ENCODE measurements around the gene AGFG2. TPM values are rescaled to one million over a fixed set of nuclear protein-coding genes. Genes with fewer than 3 reads are reported as not detected.
A peak's percentile ranks its signal among the peaks of the same experiment; 100 is the strongest.

Gene AGFG2
- total and polyA plus RNA-seq, 2 donors (not counting 1 experiment from before 2014, with no cell fraction given): 2.4 to 3.1 TPM

- H3K4me3 ChIP-seq (replicated peaks in 1 of 4; ENCODE audit: control extremely low read depth in 1 of 4, insufficient read depth in 1 of 4, low read depth in 3 of 4, low read length in 4 of 4): peak within 1 kb of the TSS; percentile 76 to 98 (median 86)
- H3K79me2 ChIP-seq (ENCODE audit: control insufficient read depth, insufficient read depth, low read length): peaks cover 35% of the 10 kb centered on the region
- peak within 1 kb of the TSS; percentile 94 for H3K4me2 ChIP-seq (ENCODE audit: extremely low read depth, insufficient read depth, low read length)
- H3K9me3 ChIP-seq (ENCODE audit: control insufficient read depth, insufficient read depth, low read depth, low read length): no peaks in the 10 kb centered on the region
- peak within 1 kb of the TSS; percentile 78 for H3K27ac ChIP-seq (ENCODE audit: insufficient read depth, low read length)
- peaks cover 6% of the 10 kb centered on the region for H3K36me3 ChIP-seq (ENCODE audit: control insufficient read depth, insufficient read depth, low read length)
- H2AFZ ChIP-seq (ENCODE audit: low read length): peak within 1 kb of the TSS; percentile 90
- H3K27me3 ChIP-seq (ENCODE audit: control insufficient read depth, insufficient read depth, low read length): no peaks in the 10 kb centered on the region
- H3K9ac ChIP-seq (ENCODE audit: insufficient read depth, low read length): peak within 1 kb of the TSS; percentile 80
- peak; percentile 100 for DNase-seq (ENCODE audit: low read depth in 2 of 2)
- TF ChIP-seq EZH2 (IDR thresholded peaks at IDR 0.05; ENCODE audit: low read length, missing control alignments) (no peak), CTCF (conservative IDR thresholded peaks at IDR 0.05 in 1 of 2, IDR thresholded peaks at IDR 0.05 in 1 of 2; ENCODE audit: low read depth in 1 of 2, low read length in 2 of 2) (no peak)
- peaks cover 17% of the 10 kb centered on the region for H3K4me1 ChIP-seq (ENCODE audit: control insufficient read depth, extremely low read depth, insufficient read depth, low read length)
- H4K20me1 ChIP-seq (ENCODE audit: control insufficient read depth, extremely low read depth, insufficient read depth, low read length): no peaks in the 10 kb centered on the region
These were observed 47.4 kb downstream of the AGFG2 start, which contains the start of gene FBXO24 for GRCh38 chr7:100586266-100587025. TSS of gene FBXO24 (plus strand) at chr7:100586328. CDS start at chr7:100586626, 298 bp downstream.

GRCh38 chr7:100588438-100588837 lies 49.4 kb downstream of the AGFG2 start:
- peaks cover 16% of the 10 kb centered on the region for H3K4me1 ChIP-seq (ENCODE audit: control insufficient read depth, extremely low read depth, insufficient read depth, low read length)
- H3K79me2 ChIP-seq (ENCODE audit: control insufficient read depth, insufficient read depth, low read length): peaks cover 19% of the 10 kb centered on the region
- TF ChIP-seq EZH2 (IDR thresholded peaks at IDR 0.05; ENCODE audit: low read length, missing control alignments) (no peak), CTCF (conservative IDR thresholded peaks at IDR 0.05 in 1 of 2, IDR thresholded peaks at IDR 0.05 in 1 of 2; ENCODE audit: low read depth in 1 of 2, low read length in 2 of 2) (peak; percentile 15 to 47)
- H3K27ac ChIP-seq (ENCODE audit: insufficient read depth, low read length): no peak overlapping the region
- DNase-seq (ENCODE audit: low read depth in 2 of 2): no peak
- H4K20me1 ChIP-seq (ENCODE audit: control insufficient read depth, extremely low read depth, insufficient read depth, low read length): no peaks in the 10 kb centered on the region
- H3K4me2 ChIP-seq (ENCODE audit: extremely low read depth, insufficient read depth, low read length): no peak overlapping the region
- H3K9ac ChIP-seq (ENCODE audit: insufficient read depth, low read length): no peak overlapping the region
- no peaks in the 10 kb centered on the region for H3K27me3 ChIP-seq (ENCODE audit: control insufficient read depth, insufficient read depth, low read length)
- no peaks in the 10 kb centered on the region for H3K36me3 ChIP-seq (ENCODE audit: control insufficient read depth, insufficient read depth, low read length)
- H3K9me3 ChIP-seq (ENCODE audit: control insufficient read depth, insufficient read depth, low read depth, low read length): no peaks in the 10 kb centered on the region
- H3K4me3 ChIP-seq (replicated peaks in 1 of 4; ENCODE audit: control extremely low read depth in 1 of 4, insufficient read depth in 1 of 4, low read depth in 3 of 4, low read length in 4 of 4): no peak overlapping the region
- H2AFZ ChIP-seq (ENCODE audit: low read length): no peak overlapping the region

- Histone ChIP-seq H2AFZ (ENCODE audit: low read length) (no peak overlapping the region), H3K9ac (ENCODE audit: insufficient read depth, low read length) (no peak overlapping the region), H3K4me3 (replicated peaks in 1 of 4; ENCODE audit: control extremely low read depth in 1 of 4, insufficient read depth in 1 of 4, low read depth in 3 of 4, low read length in 4 of 4) (peak overlapping the region in 1 of 4 experiments; percentile 27), H4K20me1 (ENCODE audit: control insufficient read depth, extremely low read depth, insufficient read depth, low read length) (no peaks in the 10 kb centered on the region), H3K27me3 (ENCODE audit: control insufficient read depth, insufficient read depth, low read length) (no peaks in the 10 kb centered on the region), H3K9me3 (ENCODE audit: control insufficient read depth, insufficient read depth, low read depth, low read length) (no peaks in the 10 kb centered on the region), H3K36me3 (ENCODE audit: control insufficient read depth, insufficient read depth, low read length) (no peaks in the 10 kb centered on the region), H3K79me2 (ENCODE audit: control insufficient read depth, insufficient read depth, low read length) (peaks cover 11% of the 10 kb centered on the region), H3K4me1 (ENCODE audit: control insufficient read depth, extremely low read depth, insufficient read depth, low read length) (peaks cover 9% of the 10 kb centered on the region), H3K27ac (ENCODE audit: insufficient read depth, low read length) (no peak overlapping the region), H3K4me2 (ENCODE audit: extremely low read depth, insufficient read depth, low read length) (no peak overlapping the region)
- DNase-seq (ENCODE audit: low read depth in 2 of 2): no peak
- TF ChIP-seq EZH2 (IDR thresholded peaks at IDR 0.05; ENCODE audit: low read length, missing control alignments): no peak
- TF ChIP-seq CTCF (conservative IDR thresholded peaks at IDR 0.05 in 1 of 2, IDR thresholded peaks at IDR 0.05 in 1 of 2; ENCODE audit: low read depth in 1 of 2, low read length in 2 of 2): no peak
These were observed 50.4 kb downstream of the AGFG2 start for GRCh38 chr7:100589341-100589947.
